WTC11 (cell line): ENCODE results near the gene SYTL1. TPM values are rescaled to one million over a fixed set of nuclear protein-coding genes. Genes with fewer than 3 reads are reported as not detected.

ENCODE experiments used
- ATAC-seq: fragments of 200-7000 bp; cut with Tn5 transposase; 2 replicates; pipeline ENCODE4 v1.10.0; 2021; ENCODE audit warnings: mild to moderate bottlenecking, moderate library complexity
- CTCF ChIA-PET: fragments of 300-600 bp; sonication (Branson Sonifier 250); formaldehyde crosslinking; loops from one replicate; lab custom pipeline; 2021; ENCODE audit warnings: antibody characterized with exemption; lab: Charles Lee
- POLR2A ChIA-PET: fragments of 350-600 bp; sonication (Branson Sonifier 250); formaldehyde crosslinking; loops from one replicate; lab custom pipeline; 2021; ENCODE audit warnings: antibody characterized with exemption; lab: Charles Lee
- DNase-seq: peaks from one replicate; pipeline ENCODE4 v3.0.0; 2021; ENCODE audit warnings: low spot score
- H3K27ac Mint-ChIP-seq: 2 replicates; pipeline ENCODE4 v1.8.0; 2021; ENCODE audit warnings: mixed read lengths
- H3K27me3 Mint-ChIP-seq: 2 replicates; pipeline ENCODE4 v1.8.0; 2021; ENCODE audit warnings: low read depth, mild to moderate bottlenecking, moderate library complexity, mixed read lengths
- H3K36me3 Mint-ChIP-seq: 2 replicates; pipeline ENCODE4 v1.8.0; 2021; ENCODE audit warnings: mixed read lengths
- H3K4me1 Mint-ChIP-seq: 2 replicates; pipeline ENCODE4 v1.8.0; 2022; ENCODE audit warnings: mixed read lengths
- H3K4me3 Mint-ChIP-seq: 2 replicates; pipeline ENCODE4 v1.8.0; 2021; ENCODE audit warnings: mild to moderate bottlenecking, moderate library complexity, mixed read lengths
- H3K9me3 Mint-ChIP-seq: 2 replicates; pipeline ENCODE4 v1.8.0; 2021; ENCODE audit warnings: mixed read lengths
- CTCF ChIP-seq: fragments of 200-600 bp; IDR thresholded peaks from 2 replicates; pipeline ENCODE4 v1.8.0; 2022; ENCODE audit warnings: antibody characterized with exemption
- MAX ChIP-seq: sonication (generic); formaldehyde crosslinking; IDR thresholded peaks from 2 replicates; pipeline ENCODE4 v1.8.0; 2022; ENCODE audit warnings: mild to moderate bottlenecking, missing genetic modification reagents
- MYBL2 ChIP-seq: sonication (generic); formaldehyde crosslinking; IDR thresholded peaks from 2 replicates; pipeline ENCODE4 v1.8.1; 2023; ENCODE audit warnings: mild to moderate bottlenecking, moderate library complexity, missing genetic modification reagents
- NFE2L1 ChIP-seq: sonication (generic); formaldehyde crosslinking; IDR thresholded peaks from 2 replicates; pipeline ENCODE4 v1.8.1; 2023; ENCODE audit warnings: missing genetic modification reagents
- PRRX2 ChIP-seq: fragments of 250-450 bp; sonication (Bioruptor Pico); IDR thresholded peaks from 2 replicates; pipeline ENCODE4 v1.8.0; 2021; ENCODE audit warnings: mild to moderate bottlenecking
- USF1 ChIP-seq: sonication (generic); formaldehyde crosslinking; IDR thresholded peaks from 2 replicates; pipeline ENCODE4 v1.8.0; 2022; ENCODE audit warnings: mild to moderate bottlenecking, missing genetic modification reagents
- ZNF671 ChIP-seq: fragments of 250-450 bp; sonication (Bioruptor Pico); IDR thresholded peaks from 2 replicates; pipeline ENCODE4 v1.8.0; 2021; ENCODE audit warnings: mild to moderate bottlenecking
- total RNA-seq: library from RNA; stranded (reverse); gene quantifications from 3 replicates; pipeline ENCODE4 v1.2.3, GENCODE V29; 2021

SYTL1 gene
- total RNA-seq, 1 experiment from 2014 or later, result 18.0 TPM

DNA sequence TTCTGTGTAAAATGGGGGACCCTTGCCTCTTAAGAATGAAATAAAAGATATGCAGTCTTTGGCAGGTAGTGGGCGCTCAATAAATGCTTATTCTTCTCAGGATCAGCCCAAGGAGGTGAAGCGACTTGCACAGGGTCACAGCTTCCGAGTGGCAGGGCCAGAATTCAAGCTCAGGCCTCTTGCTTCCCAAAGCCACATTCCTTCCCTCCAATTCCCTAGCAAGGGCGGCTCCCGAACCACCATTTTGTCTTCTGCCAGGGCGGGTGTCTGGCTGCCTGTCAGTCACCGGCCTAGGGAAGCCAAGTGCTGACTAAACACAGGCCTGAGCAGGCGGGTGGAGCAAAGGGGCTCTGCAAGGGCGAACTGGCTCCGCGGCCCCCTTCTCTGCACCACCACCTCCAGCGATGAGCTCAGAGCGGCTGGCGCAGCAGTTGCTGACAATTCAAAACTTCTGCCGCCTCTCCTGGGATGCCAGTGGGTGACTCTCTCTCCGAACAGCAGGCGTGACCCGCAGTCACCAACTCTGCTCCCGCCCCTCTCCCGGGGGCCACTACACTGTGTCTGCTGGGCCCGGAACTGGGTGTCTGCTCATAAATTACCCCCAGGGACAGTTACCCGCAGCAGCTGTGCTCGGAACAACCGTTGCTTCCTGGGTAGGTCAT, 61.4 kb downstream of the SYTL1 start:
- ChIA-PET CTCF (interaction anchor here (0.5 to 5.0 kb wide), 34 partner anchors 10 to 1389 kb away, joined by 3 to 38 read pairs (median 5); partner anchors contain the start of genes MAP3K6 and WASF2), POLR2A (interaction anchor here (0.7 to 1.1 kb wide), 3 partner anchors 25 to 204 kb away, joined by 3 read pairs; no protein-coding TSS in a partner anchor)
- no peak for TF ChIP-seq PRRX2
- TF ChIP-seq USF1, result no peak
- no peak for TF ChIP-seq MAX (CRISPR knock-in tag)
- TF ChIP-seq ZNF671 (CRISPR knock-in tag), result no peak
- TF ChIP-seq MYBL2 (CRISPR knock-in tag), result no peak
- TF ChIP-seq CTCF, result peak; percentile 14; the same call in 1 of the 2 replicates
- no peak for TF ChIP-seq NFE2L1 (CRISPR knock-in tag)
- peaks cover 10% of the 10 kb centered on the region for H3K36me3 Mint-ChIP-seq
- H3K27me3 Mint-ChIP-seq, result no peaks in the 10 kb centered on the region
- ATAC-seq (peak; percentile 13), DNase-seq (peak; percentile 64)
- H3K4me1 Mint-ChIP-seq, result peaks cover 70% of the 10 kb centered on the region
- H3K4me3 Mint-ChIP-seq, result no peak overlapping the region
- H3K9me3 Mint-ChIP-seq, result no peaks in the 10 kb centered on the region
- peak overlapping the region; percentile 91 for H3K27ac Mint-ChIP-seq

Other genes with a start within 250 kb of the SYTL1 start
- 22.0 to 25.1 TPM (median 22.5 TPM) in 3 replicates for gene SLC9A1, start 186.9 kb upstream of the SYTL1 start, total RNA-seq
- gene WDTC1, start 107.4 kb upstream of the SYTL1 start, total RNA-seq, result 20.1 to 24.9 TPM (median 23.5 TPM) in 3 replicates
- gene TMEM222, start 19.9 kb upstream of the SYTL1 start, total RNA-seq, result 24.9 to 29.8 TPM (median 28.7 TPM) in 3 replicates
- 13.3 to 15.0 TPM (median 14.0 TPM) in 3 replicates for gene MAP3K6, start 24.9 kb downstream of the SYTL1 start, total RNA-seq
- 0.98 to 1.6 TPM (median 1.3 TPM) in 3 replicates for gene FCN3, start 32.8 kb downstream of the SYTL1 start, total RNA-seq
- gene CD164L2, start 41.3 kb downstream of the SYTL1 start, total RNA-seq, result 3.0 to 5.5 TPM (median 4.3 TPM) in 3 replicates
- 7.8 to 12.4 TPM (median 7.8 TPM) in 3 replicates for gene GPR3, start 50.6 kb downstream of the SYTL1 start, total RNA-seq
- gene WASF2, start 148.1 kb downstream of the SYTL1 start, total RNA-seq, result 90.1 to 104 TPM (median 92.8 TPM) in 3 replicates